ENCODE data around the gene KRTAP10-4. TPM values are rescaled to one million over a fixed set of nuclear protein-coding genes. Genes with fewer than 3 reads are reported as not detected.
"Not testable (repeated sequence)": the region's sequence is repeated elsewhere in the genome, so short reads cannot be mapped to it uniquely, and the experiment has no call there.

Gene KRTAP10-4
- total RNA-seq, 2 experiments from 2014 or later = not detected

- H3K36me3 Mint-ChIP-seq (ENCODE audit: low read depth) = peaks cover 4% of the 10 kb centered on the region
- H3K27me3 Mint-ChIP-seq (ENCODE audit: low read depth) = peaks cover 6% of the 10 kb centered on the region
- no peak for ATAC-seq
- POLR2A ChIA-PET = no interaction called here
- no peak for DNase-seq
- no peak overlapping the region for H3K4me3 Mint-ChIP-seq
- H3K4me1 Mint-ChIP-seq (ENCODE audit: low read depth) = peaks cover 3% of the 10 kb centered on the region
- CTCF ChIA-PET = no interaction called here
- peaks cover 37% of the 10 kb centered on the region for H3K9me3 Mint-ChIP-seq (ENCODE audit: insufficient read depth)
- H3K27ac Mint-ChIP-seq = no peak overlapping the region
These were observed 5.7 kb downstream of the KRTAP10-4 start for GRCh38 chr21:44579056-44579832.

- CTCF ChIA-PET = no interaction called here
- Mint-ChIP-seq H3K27ac (no peak overlapping the region), H3K4me1 (ENCODE audit: low read depth) (peaks cover 3% of the 10 kb centered on the region)
These were observed 6.3 kb downstream of the KRTAP10-4 start for GRCh38 chr21:44579833-44580144.

GRCh38 chr21:44580231-44580821 lies 6.8 kb downstream of the KRTAP10-4 start, which contains the start of gene KRTAP10-5:
Gene KRTAP10-5, minus strand, starts transcription at chr21:44580604. Its CDS starts 26 bp downstream, at chr21:44580578.
- H3K4me3 Mint-ChIP-seq; ATAC-seq; H3K27me3 Mint-ChIP-seq (ENCODE audit: low read depth); DNase-seq; H3K4me1 Mint-ChIP-seq (ENCODE audit: low read depth); POLR2A ChIA-PET; CTCF ChIA-PET; H3K36me3 Mint-ChIP-seq (ENCODE audit: low read depth); H3K27ac Mint-ChIP-seq: not testable (repeated sequence)
- peaks cover 35% of the 10 kb centered on the region for H3K9me3 Mint-ChIP-seq (ENCODE audit: insufficient read depth)

More at GRCh38 chr21:44579833-44580144, 6.3 kb downstream of the KRTAP10-4 start:
- Mint-ChIP-seq H3K27me3 (ENCODE audit: low read depth) (peaks cover 4% of the 10 kb centered on the region), H3K4me3 (no peak overlapping the region), H3K9me3 (ENCODE audit: insufficient read depth) (peaks cover 37% of the 10 kb centered on the region), H3K36me3 (ENCODE audit: low read depth) (peaks cover 4% of the 10 kb centered on the region)
- no peak for ATAC-seq
- POLR2A ChIA-PET = no interaction called here
- DNase-seq = no peak

GRCh38 chr21:44581158-44581557 lies 7.6 kb downstream of the KRTAP10-4 start:
- peaks cover 4% of the 10 kb centered on the region for H3K36me3 Mint-ChIP-seq (ENCODE audit: low read depth)
- POLR2A ChIA-PET = no interaction called here
- peaks cover 3% of the 10 kb centered on the region for H3K4me1 Mint-ChIP-seq (ENCODE audit: low read depth)
- CTCF ChIA-PET = no interaction called here
- peaks cover 33% of the 10 kb centered on the region for H3K9me3 Mint-ChIP-seq (ENCODE audit: insufficient read depth)
- no peak overlapping the region for H3K27ac Mint-ChIP-seq
- H3K4me3 Mint-ChIP-seq = no peak overlapping the region
- ATAC-seq (no peak), DNase-seq (no peak)
- peaks cover 11% of the 10 kb centered on the region for H3K27me3 Mint-ChIP-seq (ENCODE audit: low read depth)

- H3K27me3 Mint-ChIP-seq (ENCODE audit: low read depth) = peaks cover 19% of the 10 kb centered on the region
- H3K27ac Mint-ChIP-seq = no peak overlapping the region
- no peak overlapping the region for H3K4me3 Mint-ChIP-seq
- DNase-seq (no peak), ATAC-seq (no peak)
- ChIA-PET POLR2A (no interaction called here), CTCF (no interaction called here)
- H3K9me3 Mint-ChIP-seq (ENCODE audit: insufficient read depth) = peaks cover 28% of the 10 kb centered on the region
- peaks cover 3% of the 10 kb centered on the region for H3K4me1 Mint-ChIP-seq (ENCODE audit: low read depth)
- peaks cover 4% of the 10 kb centered on the region for H3K36me3 Mint-ChIP-seq (ENCODE audit: low read depth)
These were observed 8.5 kb downstream of the KRTAP10-4 start for GRCh38 chr21:44582055-44582454.

GRCh38 chr21:44583089-44583799 lies 9.7 kb downstream of the KRTAP10-4 start:
- Mint-ChIP-seq H3K4me1 (ENCODE audit: low read depth) (peaks cover 3% of the 10 kb centered on the region), H3K27me3 (ENCODE audit: low read depth) (peaks cover 28% of the 10 kb centered on the region), H3K36me3 (ENCODE audit: low read depth) (peaks cover 4% of the 10 kb centered on the region), H3K4me3 (no peak overlapping the region), H3K27ac (no peak overlapping the region), H3K9me3 (ENCODE audit: insufficient read depth) (peaks cover 20% of the 10 kb centered on the region)
- no peak for ATAC-seq
- no peak for DNase-seq
- ChIA-PET CTCF (no interaction called here), POLR2A (no interaction called here)

- peaks cover 3% of the 10 kb centered on the region for H3K4me1 Mint-ChIP-seq (ENCODE audit: low read depth)
- peaks cover 4% of the 10 kb centered on the region for H3K36me3 Mint-ChIP-seq (ENCODE audit: low read depth)
- no peak overlapping the region for H3K4me3 Mint-ChIP-seq
- peaks cover 18% of the 10 kb centered on the region for H3K9me3 Mint-ChIP-seq (ENCODE audit: insufficient read depth)
- peaks cover 30% of the 10 kb centered on the region for H3K27me3 Mint-ChIP-seq (ENCODE audit: low read depth)
- CTCF ChIA-PET = interaction anchor here (1.2 kb wide), 1 partner anchor 210 kb away, joined by 3 read pairs; no protein-coding TSS in a partner anchor
- ATAC-seq (no peak), DNase-seq (no peak)
- no peak overlapping the region for H3K27ac Mint-ChIP-seq
- POLR2A ChIA-PET = no interaction called here
These were observed 10.2 kb downstream of the KRTAP10-4 start for GRCh38 chr21:44583800-44584147.

- Mint-ChIP-seq H3K27me3 (ENCODE audit: low read depth) (peaks cover 30% of the 10 kb centered on the region), H3K27ac (no peak overlapping the region), H3K36me3 (ENCODE audit: low read depth) (no peaks in the 10 kb centered on the region), H3K4me1 (ENCODE audit: low read depth) (peaks cover 3% of the 10 kb centered on the region), H3K9me3 (ENCODE audit: insufficient read depth) (peaks cover 17% of the 10 kb centered on the region), H3K4me3 (no peak overlapping the region)
- CTCF ChIA-PET = no interaction called here
- no peak for DNase-seq
- POLR2A ChIA-PET = no interaction called here
- no peak for ATAC-seq
These were observed 12.4 kb downstream of the KRTAP10-4 start for GRCh38 chr21:44585892-44586291.

- H3K9me3 Mint-ChIP-seq (ENCODE audit: insufficient read depth) = no peaks in the 10 kb centered on the region
- H3K27me3 Mint-ChIP-seq (ENCODE audit: low read depth) = peaks cover 28% of the 10 kb centered on the region
- no peak for DNase-seq
- ChIA-PET POLR2A (no interaction called here), CTCF (no interaction called here)
- no peaks in the 10 kb centered on the region for H3K36me3 Mint-ChIP-seq (ENCODE audit: low read depth)
- ATAC-seq = no peak
- H3K4me1 Mint-ChIP-seq (ENCODE audit: low read depth) = peaks cover 2% of the 10 kb centered on the region
- H3K27ac Mint-ChIP-seq = no peak overlapping the region
- no peak overlapping the region for H3K4me3 Mint-ChIP-seq
These were observed 15.6 kb downstream of the KRTAP10-4 start for GRCh38 chr21:44589094-44589493.

GRCh38 chr21:44589586-44590305 lies 16.2 kb downstream of the KRTAP10-4 start:
- no peaks in the 10 kb centered on the region for H3K9me3 Mint-ChIP-seq (ENCODE audit: insufficient read depth)
- POLR2A ChIA-PET = no interaction called here
- ATAC-seq (no peak), DNase-seq (no peak)
- H3K36me3 Mint-ChIP-seq (ENCODE audit: low read depth) = no peaks in the 10 kb centered on the region
- peaks cover 26% of the 10 kb centered on the region for H3K27me3 Mint-ChIP-seq (ENCODE audit: low read depth)
- CTCF ChIA-PET = no interaction called here
- H3K4me1 Mint-ChIP-seq (ENCODE audit: low read depth) = peaks cover 2% of the 10 kb centered on the region
- H3K27ac Mint-ChIP-seq = no peak overlapping the region
- no peak overlapping the region for H3K4me3 Mint-ChIP-seq

- Mint-ChIP-seq H3K27ac (no peak overlapping the region), H3K4me1 (ENCODE audit: low read depth) (peaks cover 2% of the 10 kb centered on the region), H3K4me3 (no peak overlapping the region), H3K36me3 (ENCODE audit: low read depth) (no peaks in the 10 kb centered on the region), H3K27me3 (ENCODE audit: low read depth) (peaks cover 22% of the 10 kb centered on the region), H3K9me3 (ENCODE audit: insufficient read depth) (no peaks in the 10 kb centered on the region)
- ChIA-PET POLR2A (interaction anchor here (0.6 kb wide), 1 partner anchor 49 kb away, joined by 3 read pairs; no protein-coding TSS in a partner anchor), CTCF (no interaction called here)
- no peak for ATAC-seq
- DNase-seq = no peak
These were observed 16.8 kb downstream of the KRTAP10-4 start for GRCh38 chr21:44590311-44590721.
